ENCODE results near the gene PALM3.

DNA sequence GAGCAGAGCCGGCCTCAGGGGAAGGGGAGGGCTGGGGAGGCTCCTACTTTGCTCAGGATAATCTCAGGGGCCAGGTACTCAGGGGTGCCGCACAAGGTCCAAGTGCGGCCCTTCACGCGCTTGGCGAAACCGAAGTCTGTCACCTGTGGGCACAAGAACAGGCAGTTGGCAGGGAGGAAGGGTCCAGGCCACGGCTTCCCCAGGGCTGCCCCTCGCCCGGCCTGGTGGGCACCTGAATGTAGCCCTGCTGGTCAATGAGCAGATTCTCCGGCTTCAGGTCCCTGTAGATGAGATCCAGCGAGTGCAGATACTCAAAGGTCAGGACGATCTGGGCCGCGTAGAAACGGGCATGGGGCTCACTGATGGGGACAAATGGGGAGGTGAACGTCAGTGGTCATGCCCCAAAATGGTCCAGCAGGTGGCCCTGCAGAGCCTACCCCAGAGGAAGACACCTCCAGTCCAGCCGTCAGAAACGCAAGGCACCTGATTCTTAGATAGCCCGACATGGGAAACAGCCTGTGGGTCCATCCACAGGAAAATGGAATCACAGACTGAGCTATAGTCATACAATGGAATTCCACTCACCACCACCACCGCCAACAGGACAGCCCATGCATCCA, 35.8 kb upstream of the PALM3 start:
- no peak for TF ChIP-seq ELF4 (IDR thresholded peaks at IDR 0.05)
- no peak for TF ChIP-seq SP1 (IDR thresholded peaks at IDR 0.05)
